Osteoblast (primary cell): Measurements from ENCODE around the gene KCNK4. TPM values are rescaled to one million over a fixed set of nuclear protein-coding genes. Genes with fewer than 3 reads are reported as not detected.

ENCODE experiments used
- DNase-seq: peaks from one replicate; pipeline ENCODE4 v3.0.0; 2011; ENCODE audit warnings: low spot score, mixed read lengths; ENCODE audit not compliant: insufficient read length; ENCODE audit errors: missing footprints
- H2AFZ ChIP-seq: 2 replicates; pipeline ENCODE4 v1.6.0; 2011; ENCODE audit warnings: mild to moderate bottlenecking, low read length
- H3K27ac ChIP-seq: 2 replicates; pipeline ENCODE4 v1.5.1; 2011; ENCODE audit warnings: mild to moderate bottlenecking, low read depth, low read length, moderate library complexity
- H3K27me3 ChIP-seq: 2 replicates; pipeline ENCODE4 v1.6.0; 2012; ENCODE audit warnings: mild to moderate bottlenecking, control low read depth, inconsistent platforms, low read length, moderate library complexity; ENCODE audit not compliant: insufficient read depth
- H3K36me3 ChIP-seq: 2 replicates; pipeline ENCODE4 v1.5.1; 2011; ENCODE audit warnings: mild to moderate bottlenecking, low read length, control low read depth, moderate library complexity; ENCODE audit not compliant: insufficient read depth
- H3K4me1 ChIP-seq: 2 replicates; pipeline ENCODE4 v1.5.1; 2011; ENCODE audit warnings: mild to moderate bottlenecking, low read length, control low read depth, moderate library complexity; ENCODE audit not compliant: insufficient read depth
- H3K4me2 ChIP-seq: 2 replicates; pipeline ENCODE4 v1.6.0; 2011; ENCODE audit warnings: mild to moderate bottlenecking, low read length; ENCODE audit not compliant: insufficient read depth
- H3K4me3 ChIP-seq: fragments of 200-600 bp; sonication (generic); 3 replicates; pipeline ENCODE4 v1.5.1; 2012; ENCODE audit warnings: mild to moderate bottlenecking, low read length, inconsistent platforms; ENCODE audit not compliant: insufficient read depth
- H3K79me2 ChIP-seq: 2 replicates; pipeline ENCODE4 v1.6.0; 2012; ENCODE audit warnings: mild to moderate bottlenecking, low read length, control low read depth, inconsistent platforms; ENCODE audit not compliant: insufficient read depth
- H3K9me3 ChIP-seq: 2 replicates; pipeline ENCODE4 v1.5.1; 2011; ENCODE audit warnings: low read depth, low read length, control low read depth
- H4K20me1 ChIP-seq: 2 replicates; pipeline ENCODE4 v1.6.0; 2012; ENCODE audit warnings: mild to moderate bottlenecking, low read length, control low read depth; ENCODE audit not compliant: insufficient read depth
- total RNA-seq: library from RNA; depleted of rRNA; stranded (reverse); fragments of >200 nt; gene quantifications from 2 replicates; pipeline ENCODE4 v1.2.3, GENCODE V29; 2012
- TF ChIP-seq, protein P1 (sequence below): IDR thresholded peaks from 2 replicates; pipeline ENCODE4 v1.5.1; 2011; ENCODE audit warnings: mild to moderate bottlenecking, low read depth, low read length, moderate library complexity; ENCODE audit errors: extremely low read depth

KCNK4 gene
- 0.29 and 0.36 TPM in 2 replicates for total RNA-seq

DNA sequence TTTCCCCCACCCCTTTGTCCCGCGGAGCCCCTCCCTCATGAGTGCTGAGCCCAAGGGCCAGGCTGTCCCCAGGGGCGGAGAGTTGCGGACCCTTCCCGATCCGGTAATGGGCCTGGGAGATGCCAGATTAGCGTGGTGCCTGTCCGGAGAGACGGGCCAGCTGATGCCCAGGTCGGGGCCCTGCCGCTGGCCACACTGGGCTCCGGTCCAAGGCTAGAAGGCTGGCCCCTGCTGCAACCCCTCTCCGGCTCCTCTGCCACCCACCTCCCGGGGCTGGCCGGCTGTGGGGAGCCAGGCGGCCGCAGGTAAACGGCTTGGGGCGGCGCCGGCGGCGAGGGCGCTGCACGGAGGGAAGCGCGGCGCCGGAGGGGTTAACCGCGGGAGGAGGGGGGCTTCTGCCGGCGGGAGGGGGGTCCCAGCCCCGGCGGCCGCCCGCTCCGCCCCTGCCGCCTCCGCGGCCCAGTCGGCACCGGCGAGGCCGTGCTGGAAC lies at the start of gene KCNK4:
Gene KCNK4, plus strand, starts transcription at position 41 of the 490 bp plus-strand sequence. CDS start 1,717 bp downstream, outside the sequence.
- H3K36me3 ChIP-seq = no peaks in the 10 kb centered on the region
- peaks cover 2% of the 10 kb centered on the region for H3K4me1 ChIP-seq
- peaks cover 2% of the 10 kb centered on the region for H4K20me1 ChIP-seq
- peak; percentile 64 for DNase-seq
- H3K27me3 ChIP-seq = peaks cover 63% of the 10 kb centered on the region
- no peak within 1 kb of the TSS for H3K27ac ChIP-seq
- peak within 1 kb of the TSS; percentile 47 for H3K4me3 ChIP-seq
- TF ChIP-seq, protein P1, sequence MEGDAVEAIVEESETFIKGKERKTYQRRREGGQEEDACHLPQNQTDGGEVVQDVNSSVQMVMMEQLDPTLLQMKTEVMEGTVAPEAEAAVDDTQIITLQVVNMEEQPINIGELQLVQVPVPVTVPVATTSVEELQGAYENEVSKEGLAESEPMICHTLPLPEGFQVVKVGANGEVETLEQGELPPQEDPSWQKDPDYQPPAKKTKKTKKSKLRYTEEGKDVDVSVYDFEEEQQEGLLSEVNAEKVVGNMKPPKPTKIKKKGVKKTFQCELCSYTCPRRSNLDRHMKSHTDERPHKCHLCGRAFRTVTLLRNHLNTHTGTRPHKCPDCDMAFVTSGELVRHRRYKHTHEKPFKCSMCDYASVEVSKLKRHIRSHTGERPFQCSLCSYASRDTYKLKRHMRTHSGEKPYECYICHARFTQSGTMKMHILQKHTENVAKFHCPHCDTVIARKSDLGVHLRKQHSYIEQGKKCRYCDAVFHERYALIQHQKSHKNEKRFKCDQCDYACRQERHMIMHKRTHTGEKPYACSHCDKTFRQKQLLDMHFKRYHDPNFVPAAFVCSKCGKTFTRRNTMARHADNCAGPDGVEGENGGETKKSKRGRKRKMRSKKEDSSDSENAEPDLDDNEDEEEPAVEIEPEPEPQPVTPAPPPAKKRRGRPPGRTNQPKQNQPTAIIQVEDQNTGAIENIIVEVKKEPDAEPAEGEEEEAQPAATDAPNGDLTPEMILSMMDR = no peak
- no peaks in the 10 kb centered on the region for H3K9me3 ChIP-seq
- peaks cover 2% of the 10 kb centered on the region for H3K79me2 ChIP-seq
- no peak within 1 kb of the TSS for H2AFZ ChIP-seq
- no peak within 1 kb of the TSS for H3K4me2 ChIP-seq

DNA sequence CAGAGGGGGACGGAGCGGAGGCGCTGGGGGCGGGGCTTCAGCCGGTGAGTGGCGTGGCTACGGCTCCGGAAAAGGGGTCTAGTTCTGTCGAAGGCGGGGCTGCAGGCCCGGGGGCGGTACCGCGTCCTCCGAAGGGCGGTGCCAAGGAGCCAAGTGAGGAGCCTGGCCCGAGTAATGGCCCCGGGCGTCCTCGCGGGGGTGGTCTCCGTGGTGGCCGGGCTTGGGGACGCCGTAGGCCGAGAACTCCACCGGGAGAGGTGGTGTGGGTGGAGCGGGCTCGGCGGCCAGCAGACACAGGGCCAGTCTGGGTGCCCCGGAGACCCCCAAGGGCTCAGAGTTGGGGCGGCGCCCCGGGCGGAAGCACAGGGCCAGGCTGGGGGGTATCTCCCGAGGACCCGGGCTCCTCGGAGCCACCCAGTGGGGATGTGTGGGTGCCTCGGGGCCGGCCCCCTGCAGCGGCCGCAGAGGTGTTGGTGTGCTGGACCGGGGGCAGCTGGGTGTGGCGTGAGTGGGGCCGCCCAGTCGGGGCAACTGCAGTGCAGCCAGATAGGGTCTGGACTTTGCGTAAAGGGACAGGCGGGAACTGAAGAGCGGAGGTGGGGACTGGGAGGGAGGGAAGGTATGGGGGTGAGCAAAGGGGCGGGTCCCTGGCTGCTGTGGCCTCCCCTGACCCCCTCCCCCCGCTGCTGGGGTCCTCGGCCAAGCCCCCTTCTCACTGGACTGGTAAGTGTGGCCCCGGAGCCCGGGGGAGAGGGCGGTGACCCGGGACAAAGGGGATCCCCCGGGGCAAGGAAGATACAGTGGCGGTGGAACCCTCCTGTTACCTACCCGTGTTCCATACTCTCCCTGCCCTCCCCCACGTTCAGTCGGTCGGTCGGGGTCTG lies 49.4 kb upstream of the KCNK4 start:
- Histone ChIP-seq H3K79me2 (peaks cover 42% of the 10 kb centered on the region), H3K27me3 (no peaks in the 10 kb centered on the region), H4K20me1 (peaks cover 8% of the 10 kb centered on the region), H3K9me3 (no peaks in the 10 kb centered on the region), H2AFZ (no peak overlapping the region), H3K4me3 (peak overlapping the region; percentile 87), H3K4me1 (peaks cover 29% of the 10 kb centered on the region), H3K27ac (peak overlapping the region; percentile 11), H3K36me3 (peaks cover 20% of the 10 kb centered on the region), H3K4me2 (peak overlapping the region; percentile 88)
- TF ChIP-seq, protein P1 = no peak
- DNase-seq = no peak

DNA sequence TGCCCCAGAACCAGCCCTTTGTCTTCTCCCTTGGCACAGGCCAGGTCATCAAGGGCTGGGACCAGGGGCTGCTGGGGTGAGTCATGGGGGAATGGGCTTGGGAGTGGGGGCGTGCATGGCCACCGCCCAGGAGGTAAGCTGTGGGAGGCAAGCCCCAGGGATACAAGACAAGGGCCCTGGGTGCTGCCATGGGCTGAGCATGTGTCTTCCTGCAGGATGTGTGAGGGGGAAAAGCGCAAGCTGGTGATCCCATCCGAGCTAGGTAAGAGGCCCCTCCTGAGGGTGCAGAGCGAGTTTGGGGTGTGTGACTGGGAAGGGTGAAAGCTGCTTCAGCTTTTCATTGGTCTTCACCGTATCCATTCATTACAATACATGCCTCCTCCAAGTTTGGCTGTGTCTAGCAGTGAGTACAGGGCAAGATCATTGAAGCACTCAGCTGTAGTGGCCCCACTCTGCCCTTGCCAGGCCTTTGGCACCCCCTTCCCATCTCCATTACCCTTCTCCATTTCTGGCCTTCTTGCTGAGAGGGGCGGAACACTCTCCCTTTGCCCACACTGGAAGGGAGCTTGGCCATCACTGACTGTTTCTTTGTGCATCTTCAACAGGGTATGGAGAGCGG lies 47.8 kb upstream of the KCNK4 start:
- Histone ChIP-seq H3K4me1 (peaks cover 33% of the 10 kb centered on the region), H4K20me1 (peaks cover 8% of the 10 kb centered on the region), H3K4me3 (no peak overlapping the region), H3K4me2 (no peak overlapping the region), H3K79me2 (peaks cover 42% of the 10 kb centered on the region), H2AFZ (no peak overlapping the region), H3K9me3 (no peaks in the 10 kb centered on the region), H3K27ac (no peak overlapping the region), H3K27me3 (no peaks in the 10 kb centered on the region), H3K36me3 (peaks cover 15% of the 10 kb centered on the region)
- peak; percentile 81 for DNase-seq
- TF ChIP-seq, protein P1 = no peak

DNA sequence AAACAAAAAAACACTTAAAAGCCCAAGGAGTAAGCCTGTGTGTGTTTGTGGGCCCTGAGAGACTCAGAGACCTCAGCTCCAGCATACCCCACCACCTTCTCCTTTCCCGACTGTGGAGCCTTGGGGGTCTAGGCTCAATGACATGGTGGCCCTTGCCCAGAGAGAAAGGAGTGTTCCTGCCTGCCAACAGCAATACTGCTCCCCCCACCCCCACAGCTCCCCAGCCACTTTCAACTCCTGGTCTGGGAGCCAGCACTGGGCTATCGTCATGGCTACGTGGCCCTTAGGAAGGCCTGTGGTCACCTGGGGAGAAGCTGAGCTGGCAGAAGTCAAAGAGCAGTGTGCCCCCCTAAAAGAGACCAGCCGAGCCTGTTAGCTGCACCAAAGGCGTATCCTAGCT lies 47.0 kb upstream of the KCNK4 start:
- Histone ChIP-seq H3K4me2 (no peak overlapping the region), H3K4me3 (no peak overlapping the region), H3K9me3 (no peaks in the 10 kb centered on the region), H4K20me1 (peaks cover 8% of the 10 kb centered on the region), H2AFZ (no peak overlapping the region), H3K27ac (no peak overlapping the region), H3K79me2 (peaks cover 42% of the 10 kb centered on the region), H3K4me1 (peaks cover 33% of the 10 kb centered on the region), H3K27me3 (no peaks in the 10 kb centered on the region), H3K36me3 (peaks cover 15% of the 10 kb centered on the region)
- DNase-seq = peak; percentile 85
- TF ChIP-seq, protein P1 = no peak
